IMR-90 (cell line): ENCODE data around the gene ZGRF1. TPM values are rescaled to one million over a fixed set of nuclear protein-coding genes. Genes with fewer than 3 reads are reported as not detected.

Source experiments
- ATAC-seq: fragments of 200-7000 bp; cut with Tn5 transposase; 2 replicates; pipeline ENCODE4 v1.9.1; 2020; ENCODE audit warnings: low read depth, mild to moderate bottlenecking, moderate library complexity
- BruUV-seq: library from RNA; stranded (reverse); fragments of 400-500 nt; replicated peaks from 2 replicates; lab custom pipeline; 2021; lab: Mats Ljungman, UMichigan
- CTCF ChIA-PET: fragments of 300-600 bp; formaldehyde crosslinking; extraction: SDS; loops from one replicate; lab custom pipeline; 2021; ENCODE audit warnings: antibody characterized with exemption; lab: Yijun Ruan, JAX
- POLR2A ChIA-PET: fragments of 300-600 bp; sonication (Branson Sonifier 250); formaldehyde crosslinking; loops from one replicate; lab custom pipeline; 2022; ENCODE audit warnings: antibody characterized with exemption; ENCODE audit not compliant: unreplicated experiment; lab: Charles Lee
- DNase-seq: peaks from one replicate; pipeline ENCODE4 v3.0.0; 2013
- H2AFZ ChIP-seq: replicated peaks from 2 replicates; pipeline ENCODE3; 2013; ENCODE audit warnings: low read length, mild to moderate bottlenecking; ENCODE audit not compliant: poor library complexity
- H2AK5ac ChIP-seq: 2 replicates; pipeline ENCODE4 v1.6.1; 2013; ENCODE audit warnings: low read depth, low read length, inconsistent platforms
- H2AK9ac ChIP-seq: replicated peaks from 2 replicates; pipeline ENCODE3; 2013; ENCODE audit warnings: mild to moderate bottlenecking, low read depth, low read length, moderate library complexity; ENCODE audit not compliant: poor library complexity
- H2BK120ac ChIP-seq: 2 replicates; pipeline ENCODE4 v1.6.1; 2013; ENCODE audit warnings: low read depth, low read length, inconsistent platforms
- H2BK15ac ChIP-seq: 3 replicates; pipeline ENCODE4 v1.6.1; 2013; ENCODE audit warnings: low read depth, low read length, inconsistent platforms
- H2BK20ac ChIP-seq: 2 replicates; pipeline ENCODE4 v1.6.1; 2013; ENCODE audit warnings: low read depth, mild to moderate bottlenecking, inconsistent platforms, low read length, moderate library complexity
- H2BK5ac ChIP-seq: 2 replicates; pipeline ENCODE4 v1.6.1; 2013; ENCODE audit warnings: mild to moderate bottlenecking, low read depth, low read length, inconsistent platforms; ENCODE audit not compliant: poor library complexity, severe bottlenecking
- H3K14ac ChIP-seq: replicated peaks from 2 replicates; pipeline ENCODE4 v1.6.1; 2013; ENCODE audit warnings: low read depth, low read length, inconsistent platforms
- H3K18ac ChIP-seq: 2 replicates; pipeline ENCODE4 v1.6.1; 2013; ENCODE audit warnings: low read depth, low read length, control low read depth
- H3K23ac ChIP-seq: 2 replicates; pipeline ENCODE4 v1.6.1; 2013; ENCODE audit warnings: low read depth, low read length, inconsistent platforms
- H3K27ac ChIP-seq: 2 replicates; pipeline ENCODE4 v1.5.1; 2013; ENCODE audit warnings: mild to moderate bottlenecking, control low read depth, low read length; ENCODE audit not compliant: insufficient read depth
- H3K27me3 ChIP-seq: 2 replicates; pipeline ENCODE4 v1.6.1; 2013; ENCODE audit warnings: low read length; ENCODE audit not compliant: control insufficient read depth, insufficient read depth
- H3K36me3 ChIP-seq: 2 replicates; pipeline ENCODE4 v1.6.1; 2013; ENCODE audit warnings: low read length, mixed read lengths; ENCODE audit not compliant: control insufficient read depth, insufficient read depth
- H3K4ac ChIP-seq: 2 replicates; pipeline ENCODE4 v1.6.1; 2013; ENCODE audit warnings: low read depth, low read length, inconsistent platforms
- H3K4me1 ChIP-seq: 2 replicates; pipeline ENCODE4 v1.6.1; 2013; ENCODE audit warnings: low read length, mixed read lengths; ENCODE audit not compliant: control insufficient read depth, insufficient read depth
- H3K4me2 ChIP-seq: 2 replicates; pipeline ENCODE4 v1.6.1; 2013; ENCODE audit warnings: low read depth, mild to moderate bottlenecking, control low read depth, low read length, moderate library complexity
- H3K4me3 ChIP-seq: 2 replicates; pipeline ENCODE4 v1.5.1; 2013; ENCODE audit warnings: low read depth, mild to moderate bottlenecking, control low read depth, low read length, moderate library complexity; ENCODE audit not compliant: insufficient read depth
- H3K56ac ChIP-seq: 2 replicates; pipeline ENCODE4 v1.6.1; 2013; ENCODE audit warnings: low read length, inconsistent platforms; ENCODE audit not compliant: insufficient read depth; ENCODE audit errors: extremely low read depth
- H3K79me1 ChIP-seq, 2 experiments: 2 replicates each; pipeline ENCODE4 v1.6.1; 2013; ENCODE audit warnings: low read length in 2 of 2, inconsistent platforms in 1 of 2, low read depth in 1 of 2
- H3K9ac ChIP-seq: 2 replicates; pipeline ENCODE4 v1.6.1; 2013; ENCODE audit warnings: low read depth, low read length, control low read depth
- H3K9me1 ChIP-seq: 2 replicates; pipeline ENCODE4 v1.6.1; 2013; ENCODE audit warnings: low read length, inconsistent platforms; ENCODE audit not compliant: insufficient read depth
- H3K9me3 ChIP-seq: 2 replicates; pipeline ENCODE4 v1.6.1; 2013; ENCODE audit warnings: low read length; ENCODE audit not compliant: control insufficient read depth, insufficient read depth
- H4K20me1 ChIP-seq: 2 replicates; pipeline ENCODE4 v1.6.1; 2013; ENCODE audit warnings: low read length, inconsistent platforms; ENCODE audit not compliant: insufficient read depth
- H4K5ac ChIP-seq: 2 replicates; pipeline ENCODE4 v1.6.1; 2013; ENCODE audit warnings: mild to moderate bottlenecking, low read depth, low read length, control low read depth
- H4K8ac ChIP-seq, 2 experiments: 2 replicates each; pipeline ENCODE4 v1.6.1; 2013; ENCODE audit warnings: low read depth in 2 of 2, low read length in 2 of 2, control low read depth in 1 of 2, inconsistent platforms in 1 of 2
- H4K91ac ChIP-seq: 2 replicates; pipeline ENCODE4 v1.6.1; 2013; ENCODE audit warnings: low read depth, low read length, inconsistent platforms; ENCODE audit not compliant: insufficient read depth
- BHLHE40 ChIP-seq: fragments of 150-350 bp; IDR thresholded peaks from 2 replicates; pipeline ENCODE4 v1.6.1; 2016; ENCODE audit warnings: mild to moderate bottlenecking, low read depth, low read length
- CEBPB ChIP-seq: IDR thresholded peaks from 2 replicates; pipeline ENCODE4 v1.6.1; 2012; ENCODE audit warnings: low read depth, low read length, improper control_type of control experiment
- CHD1 ChIP-seq: IDR thresholded peaks from 2 replicates; pipeline ENCODE4 v1.6.1; 2012; ENCODE audit warnings: low read depth, low read length, improper control_type of control experiment
- ELK1 ChIP-seq: fragments of 150-350 bp; IDR thresholded peaks from 2 replicates; pipeline ENCODE4 v1.6.1; 2016; ENCODE audit warnings: low read depth, mild to moderate bottlenecking, low read length, moderate library complexity, borderline replicate concordance
- FOS ChIP-seq: fragments of 150-350 bp; IDR thresholded peaks from 2 replicates; pipeline ENCODE4 v1.6.1; 2016; ENCODE audit warnings: low read depth, low read length
- MAFK ChIP-seq: IDR thresholded peaks from 2 replicates; pipeline ENCODE4 v1.6.1; 2012; ENCODE audit warnings: low read depth, low read length, improper control_type of control experiment
- MAZ ChIP-seq: IDR thresholded peaks from 2 replicates; pipeline ENCODE4 v1.6.1; 2012; ENCODE audit warnings: low read depth, mild to moderate bottlenecking, low read length, improper control_type of control experiment, moderate library complexity, borderline replicate concordance
- MXI1 ChIP-seq: IDR thresholded peaks from 2 replicates; pipeline ENCODE4 v1.6.1; 2012; ENCODE audit warnings: low read depth, mild to moderate bottlenecking, low read length, moderate library complexity, borderline replicate concordance
- NFE2L2 ChIP-seq: fragments of 150-350 bp; IDR thresholded peaks from 2 replicates; pipeline ENCODE4 v1.6.1; 2016; ENCODE audit warnings: low read depth, mild to moderate bottlenecking, low read length
- RAD21 ChIP-seq: IDR thresholded peaks from 2 replicates; pipeline ENCODE4 v1.6.1; 2012; ENCODE audit warnings: low read length, improper control_type of control experiment
- RFX5 ChIP-seq: IDR thresholded peaks from 2 replicates; pipeline ENCODE4 v1.8.0; 2012; ENCODE audit warnings: low read depth, mild to moderate bottlenecking, low read length, moderate library complexity
- SMC3 ChIP-seq: fragments of 150-350 bp; IDR thresholded peaks from 2 replicates; pipeline ENCODE4 v1.6.1; 2016; ENCODE audit warnings: low read depth, mild to moderate bottlenecking, antibody characterized with exemption, low read length, moderate library complexity
- USF2 ChIP-seq: fragments of 150-350 bp; IDR thresholded peaks from 2 replicates; pipeline ENCODE4 v1.6.1; 2017; ENCODE audit warnings: mild to moderate bottlenecking, antibody characterized with exemption, low read length, low read depth
- WGBS, 2 experiments: methylation state at CpG; one replicate each; pipeline versions ENCODE4 v1.1.5 to v1.1.7; 2013; ENCODE audit warnings: missing lambda C conversion rate in 2 of 2; ENCODE audit not compliant: insufficient read length in 1 of 2; ENCODE audit errors: extremely low coverage in 2 of 2; 5-methylcytosine and 5-hydroxymethylcytosine counted together
- dilution Hi-C: fragments of 300-500 bp; cut with HindIII; formaldehyde crosslinking; loops from one replicate; pipeline ENCODE4 v1.14.3; 2018; ENCODE audit warnings: low sequenced_read_pairs; ENCODE audit not compliant: unreplicated experiment
- in situ Hi-C: fragments of 300-500 bp; cut with MboI; formaldehyde crosslinking; loops from 3 replicates; pipeline ENCODE4 v1.14.3; 2019; ENCODE audit warnings: low sequenced_read_pairs, inconsistent platforms, mixed read lengths
- intact Hi-C: fragments of 100-400 bp; cut with micrococcal nuclease; formaldehyde crosslinking; loops from 2 replicates; pipeline ENCODE4 v1.10.0; 2022
- polyA plus RNA-seq, 3 experiments: library from polyadenylated mRNA; depleted of rRNA; stranded (reverse); fragments of >200 nt; gene quantifications; 2 replicates each; pipeline ENCODE4 v1.2.3, GENCODE V29; 2012; ENCODE audit warnings: low replicate concordance in 1 of 3
- total RNA-seq: library from RNA; depleted of rRNA; stranded (reverse); fragments of >200 nt; gene quantifications from 2 replicates; pipeline ENCODE4 v1.2.3, GENCODE V29; 2012

ZGRF1 gene
- total and polyA plus RNA-seq, 2 of the 4 experiments (the other 2 are of a cell fraction): 2.8 to 5.6 TPM

- ChIA-PET CTCF (interaction anchor here (0.6 to 1.2 kb wide), 4 partner anchors 10 to 50 kb away, joined by 3 read pairs; no protein-coding TSS in a partner anchor), POLR2A (no interaction called here)
- in situ Hi-C loops (loop anchor here (25.0 kb wide), 1 partner anchor 300 kb away; no protein-coding TSS in a partner anchor), dilution Hi-C loops (no loop called here), intact Hi-C loops (loop anchor here (10.0 kb wide), 1 partner anchor 403 kb away; the partner anchor contains the start of gene AP1AR)
- no peaks in the 10 kb centered on the region for H3K9me3 ChIP-seq
- peak overlapping the region; percentile 14 for H2AK9ac ChIP-seq
- ATAC-seq (peak; percentile 1), DNase-seq (no peak)
- 0 out of 2 replicates have a peak, but pooled peaks cover 2% of the 10 kb centered on the region for H3K4me1 ChIP-seq
- H4K5ac ChIP-seq: peak overlapping the region; percentile 87
- peak overlapping the region; percentile 84 for H2BK5ac ChIP-seq
- peak overlapping the region; percentile 45; the same call in 1 of the 2 replicates for H4K91ac ChIP-seq
- WGBS, 2 experiments: no CpG with 5 or more reads among the region's 8 CpGs
- H3K27me3 ChIP-seq: no peaks in the 10 kb centered on the region
- H3K56ac ChIP-seq: peak overlapping the region; percentile 76
- peak overlapping the region; percentile 93 for H3K9ac ChIP-seq
- no TSS peak for BruUV-seq
- H3K18ac ChIP-seq: peak overlapping the region; percentile 83; the same call in 1 of the 2 replicates
- peak overlapping the region; percentile 86 for H3K14ac ChIP-seq
- peak overlapping the region; percentile 77 to 93 for H4K8ac ChIP-seq
- no peaks in the 10 kb centered on the region for H3K36me3 ChIP-seq
- H3K79me1 ChIP-seq: peaks cover 22 to 29% of the 10 kb centered on the region in 2 experiments
- peak overlapping the region; percentile 56; the same call in 1 of the 2 replicates for H3K23ac ChIP-seq
- H2BK20ac ChIP-seq: no peak overlapping the region
- peak overlapping the region; percentile 72 for H3K4ac ChIP-seq
- peak overlapping the region; percentile 52; the same call in 1 of the 2 replicates for H3K27ac ChIP-seq
- no peak overlapping the region for H2BK120ac ChIP-seq
- H2BK15ac ChIP-seq: no peak overlapping the region
- no peak for TF ChIP-seq USF2
- no peak for TF ChIP-seq CHD1
- TF ChIP-seq SMC3: no peak
- TF ChIP-seq MAFK: no peak
- TF ChIP-seq CEBPB: no peak
- TF ChIP-seq NFE2L2: no peak
- no peak for TF ChIP-seq ELK1
- no peak for TF ChIP-seq RFX5
- TF ChIP-seq RAD21: no peak
- TF ChIP-seq FOS: no peak
- TF ChIP-seq MAZ: no peak
- no peak for TF ChIP-seq BHLHE40
- TF ChIP-seq MXI1: no peak
- H3K9me1 ChIP-seq: no peaks in the 10 kb centered on the region
- peak overlapping the region; percentile 70; the same call in 1 of the 2 replicates for H3K4me2 ChIP-seq
- no peaks in the 10 kb centered on the region for H4K20me1 ChIP-seq
- 0 out of 2 replicates have a peak overlapping the region, but pooled peaks have one; percentile 13 for H2AK5ac ChIP-seq
- peak overlapping the region; percentile 73 for H3K4me3 ChIP-seq
- H2AFZ ChIP-seq: peak overlapping the region; percentile 91
Measured at GRCh38 chr4:112637552-112637866, 800 bp upstream of the ZGRF1 start.
